K562 (cell line): ENCODE results near the gene KLK14. TPM values are rescaled to one million over a fixed set of nuclear protein-coding genes. Genes with fewer than 3 reads are reported as not detected.

ENCODE experiments used
- CC2D1A ChIP-seq: fragments of 450-650 bp; IDR thresholded peaks from 2 replicates; pipeline ENCODE4 v1.6.1; 2017; ENCODE audit warnings: mild to moderate bottlenecking
- HDAC2 ChIP-seq: fragments of 450-650 bp; IDR thresholded peaks from 2 replicates; pipeline ENCODE4 v1.6.1; 2016; ENCODE audit warnings: mild to moderate bottlenecking
- HEY1 ChIP-seq: fragments of 250-450 bp; sonication (Bioruptor Pico); IDR thresholded peaks from 2 replicates; pipeline ENCODE4 v1.5.0; 2020; ENCODE audit warnings: mild to moderate bottlenecking, moderate library complexity, borderline replicate concordance
- HNRNPL ChIP-seq: fragments of 200-400 bp; formaldehyde crosslinking; IDR thresholded peaks from 2 replicates; pipeline ENCODE4 v1.6.1; 2017; ENCODE audit warnings: low read depth, mild to moderate bottlenecking, low read length
- JUND ChIP-seq, 2 experiments: IDR thresholded peaks; 2 replicates in 1 of 2; 3 replicates in 1 of 2; pipeline ENCODE4 v1.6.1; 2011; ENCODE audit warnings: borderline replicate concordance in 2 of 2, low read depth in 2 of 2, low read length in 2 of 2, improper control_type of control experiment in 1 of 2, missing biosample characterization in 1 of 2, missing genetic modification characterization in 1 of 2, missing genetic modification reagents in 1 of 2
- MCM2 ChIP-seq: fragments of 450-650 bp; IDR thresholded peaks from 2 replicates; pipeline ENCODE4 v1.6.1; 2017; ENCODE audit warnings: low read depth, mild to moderate bottlenecking
- MYBL2 ChIP-seq, 2 experiments: fragments of 450-650 bp in 1 of 2; sonication (generic) in 1 of 2; formaldehyde crosslinking in 1 of 2; IDR thresholded peaks; 2 replicates each; pipeline versions ENCODE4 v1.6.1 to v1.8.1; 2017 to 2022; ENCODE audit warnings: borderline replicate concordance in 1 of 2, inconsistent platforms in 1 of 2, low read depth in 1 of 2, mild to moderate bottlenecking in 1 of 2, missing genetic modification reagents in 1 of 2, moderate library complexity in 1 of 2
- NFE2 ChIP-seq: IDR thresholded peaks from 2 replicates; pipeline ENCODE4 v1.6.1; 2014; ENCODE audit warnings: antibody characterized with exemption, low read depth
- NFE2L1 ChIP-seq: fragments of 450-650 bp; IDR thresholded peaks from 2 replicates; pipeline ENCODE4 v1.6.1; 2016; ENCODE audit warnings: missing genetic modification characterization, low read depth, mild to moderate bottlenecking, missing compliant biosample characterization, moderate library complexity, borderline replicate concordance
- PCBP1 ChIP-seq: fragments of 200-400 bp; formaldehyde crosslinking; IDR thresholded peaks from 2 replicates; pipeline ENCODE4 v1.6.1; 2018; ENCODE audit warnings: mild to moderate bottlenecking, low read depth, low read length; ENCODE audit not compliant: poor library complexity, severe bottlenecking
- PHF21A ChIP-seq: fragments of 450-650 bp; IDR thresholded peaks from 2 replicates; pipeline ENCODE4 v1.6.1; 2017; ENCODE audit warnings: low read depth, borderline replicate concordance
- PHTF2 ChIP-seq: fragments of 250-450 bp; sonication (Bioruptor Pico); IDR thresholded peaks from 2 replicates; pipeline ENCODE4 v1.5.0; 2021; ENCODE audit warnings: mild to moderate bottlenecking
- RBM39 ChIP-seq: fragments of 200-400 bp; formaldehyde crosslinking; optimal IDR thresholded peaks from 2 replicates; pipeline ENCODE3; 2018; ENCODE audit warnings: low read depth, low read length
- SRSF3 ChIP-seq: fragments of 200-400 bp; formaldehyde crosslinking; IDR thresholded peaks from 2 replicates; pipeline ENCODE4 v1.6.1; 2016; ENCODE audit warnings: mild to moderate bottlenecking, low read length, moderate library complexity; ENCODE audit not compliant: insufficient read depth
- ZNF174 ChIP-seq: fragments of 250-450 bp; sonication (Bioruptor Pico); IDR thresholded peaks from 2 replicates; pipeline ENCODE4 v1.4.0; 2020; ENCODE audit warnings: mild to moderate bottlenecking
- polyA plus RNA-seq, 8 experiments: library from polyadenylated mRNA; depleted of rRNA in 4 of 8; stranded (reverse) in 5 of 8; unstranded in 3 of 8; fragments of >200 nt; fragmentation: Nextera tagmentation in 2 of 8; fragmentation: Illumina TruSeq in 1 of 8; extraction: Ambion mirVana in 2 of 8; extraction: Trizol in 1 of 8; gene quantifications; 2 replicates each; pipeline versions ENCODE4 v1.2.1 to v1.2.3, GENCODE V29; 2011 to 2014; ENCODE audit warnings: inconsistent platforms in 1 of 8, missing spikeins in 1 of 8
- total RNA-seq, 7 experiments: library from RNA; depleted of rRNA in 6 of 7; stranded (reverse); fragments of >200 nt in 6 of 7; fragmentation: Illumina TruSeq in 2 of 7; extraction: Trizol in 2 of 7; gene quantifications; 2 replicates each; pipeline versions ENCODE4 v1.2.1 to v1.2.3, GENCODE V29; 2011 to 2021; ENCODE audit warnings: low replicate concordance in 1 of 7
- TF ChIP-seq, protein P1 (sequence below): fragments of 450-650 bp; IDR thresholded peaks from 2 replicates; pipeline ENCODE4 v1.6.1; 2016
- TF ChIP-seq, protein P2 (sequence below): fragments of 200-600 bp; sonication (generic); IDR thresholded peaks from one replicate; pipeline ENCODE4 v1.6.1; 2012; ENCODE audit warnings: mild to moderate bottlenecking, low read depth, low read length, inconsistent platforms

Gene KLK14
- total and polyA plus RNA-seq, 9 of the 15 experiments (the other 6 are each of a cell fraction or from before 2014, with no cell fraction given), result not detected

DNA sequence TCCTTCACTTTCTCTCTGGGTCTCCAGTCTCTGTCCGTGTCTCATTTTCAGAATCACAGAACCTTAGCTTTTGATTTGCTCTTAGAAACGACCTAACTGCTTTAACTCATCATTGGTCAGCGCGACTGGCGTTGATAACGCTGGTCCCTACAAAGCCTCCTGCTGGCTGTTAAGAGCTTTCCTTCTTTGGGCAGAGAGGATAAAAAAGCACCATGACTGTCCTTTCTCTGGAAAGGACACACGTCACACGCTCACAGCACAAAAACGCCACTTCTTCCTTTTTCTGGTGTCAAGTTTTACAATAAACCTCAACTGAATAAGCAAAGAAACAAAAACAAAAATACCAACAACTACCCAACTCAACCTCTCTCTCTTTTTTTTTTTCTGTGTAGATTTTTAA, 46.2 kb downstream of the KLK14 start (continued):
- TF ChIP-seq, protein P1, sequence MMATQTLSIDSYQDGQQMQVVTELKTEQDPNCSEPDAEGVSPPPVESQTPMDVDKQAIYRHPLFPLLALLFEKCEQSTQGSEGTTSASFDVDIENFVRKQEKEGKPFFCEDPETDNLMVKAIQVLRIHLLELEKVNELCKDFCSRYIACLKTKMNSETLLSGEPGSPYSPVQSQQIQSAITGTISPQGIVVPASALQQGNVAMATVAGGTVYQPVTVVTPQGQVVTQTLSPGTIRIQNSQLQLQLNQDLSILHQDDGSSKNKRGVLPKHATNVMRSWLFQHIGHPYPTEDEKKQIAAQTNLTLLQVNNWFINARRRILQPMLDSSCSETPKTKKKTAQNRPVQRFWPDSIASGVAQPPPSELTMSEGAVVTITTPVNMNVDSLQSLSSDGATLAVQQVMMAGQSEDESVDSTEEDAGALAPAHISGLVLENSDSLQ, result peak; percentile 33
- no peak for TF ChIP-seq NFE2L1 (tag)
- no peak for TF ChIP-seq PHF21A
- TF ChIP-seq HNRNPL, result no peak
- TF ChIP-seq SRSF3, result no peak
- no peak for TF ChIP-seq MCM2
- TF ChIP-seq PCBP1, result no peak
- TF ChIP-seq NFE2, result peak; percentile 33; the same call in 1 of the 2 replicates
- no peak for TF ChIP-seq JUND (IDR thresholded peaks at IDR 0.05; ENCODE audit: borderline replicate concordance, low read depth, low read length)
- no peak for TF ChIP-seq JUND (tag; IDR thresholded peaks at IDR 0.05; ENCODE audit: borderline replicate concordance, low read depth, low read length)
- no peak for TF ChIP-seq ZNF174 (CRISPR knock-in tag)
- TF ChIP-seq HDAC2, result peak; percentile 27; the same call in 1 of the 2 replicates
- TF ChIP-seq, protein P2, sequence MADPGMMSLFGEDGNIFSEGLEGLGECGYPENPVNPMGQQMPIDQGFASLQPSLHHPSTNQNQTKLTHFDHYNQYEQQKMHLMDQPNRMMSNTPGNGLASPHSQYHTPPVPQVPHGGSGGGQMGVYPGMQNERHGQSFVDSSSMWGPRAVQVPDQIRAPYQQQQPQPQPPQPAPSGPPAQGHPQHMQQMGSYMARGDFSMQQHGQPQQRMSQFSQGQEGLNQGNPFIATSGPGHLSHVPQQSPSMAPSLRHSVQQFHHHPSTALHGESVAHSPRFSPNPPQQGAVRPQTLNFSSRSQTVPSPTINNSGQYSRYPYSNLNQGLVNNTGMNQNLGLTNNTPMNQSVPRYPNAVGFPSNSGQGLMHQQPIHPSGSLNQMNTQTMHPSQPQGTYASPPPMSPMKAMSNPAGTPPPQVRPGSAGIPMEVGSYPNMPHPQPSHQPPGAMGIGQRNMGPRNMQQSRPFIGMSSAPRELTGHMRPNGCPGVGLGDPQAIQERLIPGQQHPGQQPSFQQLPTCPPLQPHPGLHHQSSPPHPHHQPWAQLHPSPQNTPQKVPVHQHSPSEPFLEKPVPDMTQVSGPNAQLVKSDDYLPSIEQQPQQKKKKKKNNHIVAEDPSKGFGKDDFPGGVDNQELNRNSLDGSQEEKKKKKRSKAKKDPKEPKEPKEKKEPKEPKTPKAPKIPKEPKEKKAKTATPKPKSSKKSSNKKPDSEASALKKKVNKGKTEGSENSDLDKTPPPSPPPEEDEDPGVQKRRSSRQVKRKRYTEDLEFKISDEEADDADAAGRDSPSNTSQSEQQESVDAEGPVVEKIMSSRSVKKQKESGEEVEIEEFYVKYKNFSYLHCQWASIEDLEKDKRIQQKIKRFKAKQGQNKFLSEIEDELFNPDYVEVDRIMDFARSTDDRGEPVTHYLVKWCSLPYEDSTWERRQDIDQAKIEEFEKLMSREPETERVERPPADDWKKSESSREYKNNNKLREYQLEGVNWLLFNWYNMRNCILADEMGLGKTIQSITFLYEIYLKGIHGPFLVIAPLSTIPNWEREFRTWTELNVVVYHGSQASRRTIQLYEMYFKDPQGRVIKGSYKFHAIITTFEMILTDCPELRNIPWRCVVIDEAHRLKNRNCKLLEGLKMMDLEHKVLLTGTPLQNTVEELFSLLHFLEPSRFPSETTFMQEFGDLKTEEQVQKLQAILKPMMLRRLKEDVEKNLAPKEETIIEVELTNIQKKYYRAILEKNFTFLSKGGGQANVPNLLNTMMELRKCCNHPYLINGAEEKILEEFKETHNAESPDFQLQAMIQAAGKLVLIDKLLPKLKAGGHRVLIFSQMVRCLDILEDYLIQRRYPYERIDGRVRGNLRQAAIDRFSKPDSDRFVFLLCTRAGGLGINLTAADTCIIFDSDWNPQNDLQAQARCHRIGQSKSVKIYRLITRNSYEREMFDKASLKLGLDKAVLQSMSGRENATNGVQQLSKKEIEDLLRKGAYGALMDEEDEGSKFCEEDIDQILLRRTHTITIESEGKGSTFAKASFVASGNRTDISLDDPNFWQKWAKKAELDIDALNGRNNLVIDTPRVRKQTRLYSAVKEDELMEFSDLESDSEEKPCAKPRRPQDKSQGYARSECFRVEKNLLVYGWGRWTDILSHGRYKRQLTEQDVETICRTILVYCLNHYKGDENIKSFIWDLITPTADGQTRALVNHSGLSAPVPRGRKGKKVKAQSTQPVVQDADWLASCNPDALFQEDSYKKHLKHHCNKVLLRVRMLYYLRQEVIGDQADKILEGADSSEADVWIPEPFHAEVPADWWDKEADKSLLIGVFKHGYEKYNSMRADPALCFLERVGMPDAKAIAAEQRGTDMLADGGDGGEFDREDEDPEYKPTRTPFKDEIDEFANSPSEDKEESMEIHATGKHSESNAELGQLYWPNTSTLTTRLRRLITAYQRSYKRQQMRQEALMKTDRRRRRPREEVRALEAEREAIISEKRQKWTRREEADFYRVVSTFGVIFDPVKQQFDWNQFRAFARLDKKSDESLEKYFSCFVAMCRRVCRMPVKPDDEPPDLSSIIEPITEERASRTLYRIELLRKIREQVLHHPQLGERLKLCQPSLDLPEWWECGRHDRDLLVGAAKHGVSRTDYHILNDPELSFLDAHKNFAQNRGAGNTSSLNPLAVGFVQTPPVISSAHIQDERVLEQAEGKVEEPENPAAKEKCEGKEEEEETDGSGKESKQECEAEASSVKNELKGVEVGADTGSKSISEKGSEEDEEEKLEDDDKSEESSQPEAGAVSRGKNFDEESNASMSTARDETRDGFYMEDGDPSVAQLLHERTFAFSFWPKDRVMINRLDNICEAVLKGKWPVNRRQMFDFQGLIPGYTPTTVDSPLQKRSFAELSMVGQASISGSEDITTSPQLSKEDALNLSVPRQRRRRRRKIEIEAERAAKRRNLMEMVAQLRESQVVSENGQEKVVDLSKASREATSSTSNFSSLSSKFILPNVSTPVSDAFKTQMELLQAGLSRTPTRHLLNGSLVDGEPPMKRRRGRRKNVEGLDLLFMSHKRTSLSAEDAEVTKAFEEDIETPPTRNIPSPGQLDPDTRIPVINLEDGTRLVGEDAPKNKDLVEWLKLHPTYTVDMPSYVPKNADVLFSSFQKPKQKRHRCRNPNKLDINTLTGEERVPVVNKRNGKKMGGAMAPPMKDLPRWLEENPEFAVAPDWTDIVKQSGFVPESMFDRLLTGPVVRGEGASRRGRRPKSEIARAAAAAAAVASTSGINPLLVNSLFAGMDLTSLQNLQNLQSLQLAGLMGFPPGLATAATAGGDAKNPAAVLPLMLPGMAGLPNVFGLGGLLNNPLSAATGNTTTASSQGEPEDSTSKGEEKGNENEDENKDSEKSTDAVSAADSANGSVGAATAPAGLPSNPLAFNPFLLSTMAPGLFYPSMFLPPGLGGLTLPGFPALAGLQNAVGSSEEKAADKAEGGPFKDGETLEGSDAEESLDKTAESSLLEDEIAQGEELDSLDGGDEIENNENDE, result no peak
- TF ChIP-seq MYBL2 (IDR thresholded peaks at IDR 0.05; ENCODE audit: low read depth), result no peak
- no peak for TF ChIP-seq MYBL2 (CRISPR knock-in tag; IDR thresholded peaks at IDR 0.05; ENCODE audit: borderline replicate concordance)
- TF ChIP-seq CC2D1A, result 0 out of 2 replicates have a peak, but pooled peaks have one; percentile 12
- TF ChIP-seq RBM39, result no peak
- no peak for TF ChIP-seq PHTF2 (CRISPR knock-in tag)
- no peak for TF ChIP-seq HEY1 (CRISPR knock-in tag)
